H1 (cell line): ENCODE measurements around the gene TWF2.

Experiments used
- CHD2 ChIP-seq: IDR thresholded peaks from 2 replicates; pipeline ENCODE4 v1.6.1; 2012; ENCODE audit warnings: low read length, improper control_type of control experiment
- E2F6 ChIP-seq: IDR thresholded peaks from 2 replicates; pipeline ENCODE4 v1.6.1; 2012; ENCODE audit warnings: inconsistent platforms
- EZH2 ChIP-seq: fragments of 200-600 bp; sonication (generic); IDR thresholded peaks from 2 replicates; pipeline ENCODE4 v1.7.1; 2012; ENCODE audit warnings: low read depth, mild to moderate bottlenecking, moderate library complexity, low read length, inconsistent platforms; ENCODE audit not compliant: severe bottlenecking
- KDM1A ChIP-seq: fragments of 200-600, 300-600 bp; sonication (generic); IDR thresholded peaks from 2 replicates; pipeline ENCODE4 v1.7.1; 2016; ENCODE audit warnings: mild to moderate bottlenecking, low read length, borderline replicate concordance
- RAD21 ChIP-seq, 2 experiments: IDR thresholded peaks in 1 of 2; conservative IDR thresholded peaks in 1 of 2; 2 replicates each; pipeline ENCODE4 v1.6.1; 2011; ENCODE audit warnings: low read depth in 2 of 2, low read length in 2 of 2, improper control_type of control experiment in 1 of 2, inconsistent platforms in 1 of 2, mild to moderate bottlenecking in 1 of 2, moderate library complexity in 1 of 2
- RXRA ChIP-seq: IDR thresholded peaks from 2 replicates; pipeline ENCODE4 v1.6.1; 2011; ENCODE audit warnings: low read depth, mild to moderate bottlenecking, low read length, moderate library complexity; ENCODE audit not compliant: insufficient read depth
- TAF1 ChIP-seq: IDR thresholded peaks from 2 replicates; pipeline ENCODE4 v1.6.1; 2011; ENCODE audit warnings: mild to moderate bottlenecking, low read depth, low read length
- ZNF274 ChIP-seq: IDR thresholded peaks from 2 replicates; pipeline ENCODE4 v1.7.0; 2012; ENCODE audit warnings: low read length, borderline replicate concordance; ENCODE audit errors: extremely low read depth
- TF ChIP-seq, protein P1 (sequence below), 3 experiments: IDR thresholded peaks; 1 replicate in 2 of 3; 2 replicates in 1 of 3; pipeline versions ENCODE4 v1.5.1 to v1.6.1; 2011; ENCODE audit warnings: low read length in 3 of 3, mild to moderate bottlenecking in 3 of 3, inconsistent platforms in 2 of 3, low read depth in 1 of 3, moderate library complexity in 1 of 3; ENCODE audit not compliant: insufficient read depth in 1 of 3; ENCODE audit errors: control extremely low read depth in 1 of 3

DNA sequence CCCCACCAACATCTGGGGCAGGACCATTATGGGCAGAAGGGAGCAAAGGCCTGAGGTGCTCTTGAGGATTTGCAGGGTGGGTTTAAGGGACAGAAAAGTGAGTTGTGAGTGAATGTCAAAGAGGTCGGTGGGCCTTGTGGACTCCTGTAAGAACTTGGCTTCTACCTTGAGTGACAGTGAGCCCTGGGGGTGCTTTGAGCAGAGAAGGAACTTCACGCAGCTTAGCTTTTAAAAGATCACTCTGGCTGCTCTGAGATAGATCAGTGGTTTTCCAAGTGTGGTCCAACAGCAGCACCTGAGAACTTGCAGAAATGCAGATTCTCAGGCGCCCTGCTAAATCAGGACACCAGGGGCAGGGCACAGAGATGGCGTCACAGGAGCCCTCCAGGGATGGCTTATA, 56.3 kb downstream of the TWF2 start:
- TF ChIP-seq ZNF274 (no peak), CHD2 (no peak), EZH2 (no peak), RAD21 (IDR thresholded peaks at IDR 0.05 in 1 of 2, conservative IDR thresholded peaks at IDR 0.05 in 1 of 2; ENCODE audit: low read depth in 2 of 2, low read length in 2 of 2) (no peak), TAF1 (no peak), KDM1A (no peak), RXRA (no peak), E2F6 (no peak)
- TF ChIP-seq, protein P1, sequence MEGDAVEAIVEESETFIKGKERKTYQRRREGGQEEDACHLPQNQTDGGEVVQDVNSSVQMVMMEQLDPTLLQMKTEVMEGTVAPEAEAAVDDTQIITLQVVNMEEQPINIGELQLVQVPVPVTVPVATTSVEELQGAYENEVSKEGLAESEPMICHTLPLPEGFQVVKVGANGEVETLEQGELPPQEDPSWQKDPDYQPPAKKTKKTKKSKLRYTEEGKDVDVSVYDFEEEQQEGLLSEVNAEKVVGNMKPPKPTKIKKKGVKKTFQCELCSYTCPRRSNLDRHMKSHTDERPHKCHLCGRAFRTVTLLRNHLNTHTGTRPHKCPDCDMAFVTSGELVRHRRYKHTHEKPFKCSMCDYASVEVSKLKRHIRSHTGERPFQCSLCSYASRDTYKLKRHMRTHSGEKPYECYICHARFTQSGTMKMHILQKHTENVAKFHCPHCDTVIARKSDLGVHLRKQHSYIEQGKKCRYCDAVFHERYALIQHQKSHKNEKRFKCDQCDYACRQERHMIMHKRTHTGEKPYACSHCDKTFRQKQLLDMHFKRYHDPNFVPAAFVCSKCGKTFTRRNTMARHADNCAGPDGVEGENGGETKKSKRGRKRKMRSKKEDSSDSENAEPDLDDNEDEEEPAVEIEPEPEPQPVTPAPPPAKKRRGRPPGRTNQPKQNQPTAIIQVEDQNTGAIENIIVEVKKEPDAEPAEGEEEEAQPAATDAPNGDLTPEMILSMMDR (IDR thresholded peaks at IDR 0.05; ENCODE audit: control extremely low read depth in 1 of 3, insufficient read depth in 1 of 3, low read depth in 1 of 3, low read length in 3 of 3) = no peak
